Activated naive CD4-positive, alpha-beta T cell treated with anti-CD3 and anti-CD28 coated beads, Interleukin-2, amount 50 U/mL, for 72 hours (primary cell): ENCODE results near the gene C1orf21. TPM values are rescaled to one million over a fixed set of nuclear protein-coding genes. Genes with fewer than 3 reads are reported as not detected.

Experiments used
- ATAC-seq, 2 donors: fragments of 150-1000 bp; cut with Tn5 transposase; 2 replicates each; pipeline ENCODE4 v1.10.0; 2021; ENCODE audit warnings: mild to moderate bottlenecking in 2 of 2, moderate library complexity in 2 of 2
- DNase-seq, 2 donors: peaks; one replicate each; pipeline ENCODE4 v3.0.0; 2021 to 2022; ENCODE audit warnings: low spot score in 2 of 2
- H3K27ac Mint-ChIP-seq, 2 donors: one replicate each; pipeline ENCODE4 v1.8.0; 2022; ENCODE audit warnings: mild to moderate bottlenecking in 2 of 2, mixed read lengths in 2 of 2
- H3K36me3 Mint-ChIP-seq, 2 donors: one replicate each; pipeline ENCODE4 v1.8.0; 2022; ENCODE audit warnings: mixed read lengths in 2 of 2
- H3K9me3 Mint-ChIP-seq, 2 donors: one replicate each; pipeline ENCODE4 v1.8.0; 2022; ENCODE audit warnings: mixed read lengths in 2 of 2
- total RNA-seq, 2 donors: library from RNA; stranded (reverse); gene quantifications; one replicate each; pipeline ENCODE4 v1.2.3, GENCODE V29; 2022

C1orf21 gene
- total RNA-seq, 2 donors from 2014 or later: 2.2 to 2.3 TPM

- Mint-ChIP-seq H3K36me3 (no peaks in the 10 kb centered on the region), H3K9me3 (peaks cover 0 to 5% of the 10 kb centered on the region in 2 donors), H3K27ac (no peak overlapping the region)
- DNase-seq: no peak
- no peak for ATAC-seq
Observed at GRCh38 chr1:184422490-184423233, 35.8 kb downstream of the C1orf21 start.

GRCh38 chr1:184423649-184424048 is 36.8 kb downstream of the C1orf21 start:
- ATAC-seq (no peak), DNase-seq (no peak)
- no peak overlapping the region for H3K27ac Mint-ChIP-seq
- no peaks in the 10 kb centered on the region for H3K36me3 Mint-ChIP-seq
- H3K9me3 Mint-ChIP-seq: peaks cover 0 to 5% of the 10 kb centered on the region in 2 donors

- DNase-seq (no peak), ATAC-seq (no peak)
- H3K36me3 Mint-ChIP-seq: no peaks in the 10 kb centered on the region
- H3K27ac Mint-ChIP-seq: no peak overlapping the region
- peaks cover 0 to 5% of the 10 kb centered on the region in 2 donors for H3K9me3 Mint-ChIP-seq
Observed at GRCh38 chr1:184424157-184424556, 37.3 kb downstream of the C1orf21 start.

DNA sequence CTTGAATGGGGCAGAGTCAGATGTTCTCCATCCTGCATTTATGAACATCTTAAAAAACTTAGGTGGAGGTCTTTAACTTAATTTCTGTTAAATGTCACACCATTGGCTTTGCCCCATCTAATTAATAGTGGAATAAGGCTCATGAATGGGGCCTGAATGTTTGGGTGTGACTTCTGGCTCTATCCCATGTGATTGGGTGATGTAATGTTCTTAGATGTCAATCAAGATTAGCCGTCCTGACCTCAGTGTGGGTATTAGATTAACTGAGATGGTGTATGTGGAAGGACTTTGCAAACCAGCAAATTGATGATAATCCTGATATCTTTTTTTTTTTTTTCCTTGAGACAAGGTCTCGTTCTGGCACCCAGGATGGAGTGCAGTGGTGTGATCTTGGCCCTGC is 38.1 kb downstream of the C1orf21 start:
- Mint-ChIP-seq H3K9me3 (peaks cover 0 to 5% of the 10 kb centered on the region in 2 donors), H3K27ac (no peak overlapping the region), H3K36me3 (no peaks in the 10 kb centered on the region)
- ATAC-seq (no peak), DNase-seq (no peak)

GRCh38 chr1:184425449-184426277 is 38.8 kb downstream of the C1orf21 start:
- H3K27ac Mint-ChIP-seq: no peak overlapping the region
- H3K36me3 Mint-ChIP-seq: no peaks in the 10 kb centered on the region
- DNase-seq (no peak), ATAC-seq (no peak)
- H3K9me3 Mint-ChIP-seq: peaks cover 0 to 5% of the 10 kb centered on the region in 2 donors

GRCh38 chr1:184426278-184426674 is 39.4 kb downstream of the C1orf21 start:
- H3K9me3 Mint-ChIP-seq: peaks cover 0 to 5% of the 10 kb centered on the region in 2 donors
- no peak overlapping the region for H3K27ac Mint-ChIP-seq
- H3K36me3 Mint-ChIP-seq: no peaks in the 10 kb centered on the region
- no peak for ATAC-seq
- no peak for DNase-seq

GRCh38 chr1:184427722-184428121 is 40.9 kb downstream of the C1orf21 start:
- Mint-ChIP-seq H3K9me3 (peaks cover 0 to 5% of the 10 kb centered on the region in 2 donors), H3K27ac (no peak overlapping the region), H3K36me3 (no peaks in the 10 kb centered on the region)
- no peak for DNase-seq
- no peak for ATAC-seq

GRCh38 chr1:184428604-184429003 is 41.8 kb downstream of the C1orf21 start:
- ATAC-seq: no peak
- Mint-ChIP-seq H3K9me3 (peaks cover 0 to 5% of the 10 kb centered on the region in 2 donors), H3K36me3 (no peaks in the 10 kb centered on the region), H3K27ac (no peak overlapping the region)
- DNase-seq: no peak

DNA sequence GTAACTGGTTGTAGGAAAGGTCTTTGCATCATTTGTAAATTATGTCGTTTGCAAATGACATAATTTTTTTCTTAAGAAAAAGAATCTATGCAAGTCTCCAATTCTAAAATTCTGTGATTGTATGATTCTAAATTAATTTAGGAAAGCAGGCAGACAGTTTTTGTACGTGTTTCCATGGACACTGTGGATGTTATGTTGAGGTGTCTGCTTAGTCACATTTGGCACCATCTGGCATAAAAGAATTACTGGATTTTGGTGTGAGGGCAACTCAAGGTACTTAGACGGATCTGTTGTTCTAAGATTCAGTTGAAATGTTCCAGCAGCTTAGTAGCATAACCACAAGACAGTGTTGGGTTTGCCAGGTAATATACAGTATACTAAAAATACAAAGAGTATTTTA is 42.5 kb downstream of the C1orf21 start:
- DNase-seq (no peak), ATAC-seq (no peak)
- Mint-ChIP-seq H3K27ac (no peak overlapping the region), H3K9me3 (peaks cover 0 to 5% of the 10 kb centered on the region in 2 donors), H3K36me3 (no peaks in the 10 kb centered on the region)

DNA sequence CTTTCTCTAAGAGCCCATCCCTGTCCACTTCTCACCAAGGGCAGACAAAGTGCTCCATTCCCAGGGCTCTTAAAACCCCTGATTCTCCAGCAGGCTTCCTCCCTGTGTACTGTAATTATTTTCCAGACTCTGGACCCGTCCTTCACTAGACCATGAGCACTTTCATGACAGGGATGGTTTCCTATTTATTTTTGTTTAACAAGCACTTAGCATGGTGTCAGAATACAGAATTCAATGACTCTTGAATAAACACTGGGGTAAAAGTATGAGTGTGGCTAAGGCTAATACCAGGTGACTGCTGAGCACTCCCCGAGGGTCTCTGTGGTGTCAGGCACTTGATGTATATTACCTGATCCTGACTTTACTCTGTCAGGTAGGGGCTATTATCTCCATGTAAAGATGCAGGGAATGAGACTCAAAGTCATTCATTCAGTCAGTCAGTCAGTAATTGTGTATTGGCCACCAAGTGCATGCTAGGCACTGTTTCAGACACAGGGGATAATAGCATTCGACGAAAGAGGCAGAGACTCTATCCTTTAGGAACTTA is 47.2 kb downstream of the C1orf21 start:
- DNase-seq: no peak
- no peak overlapping the region for H3K27ac Mint-ChIP-seq
- ATAC-seq: no peak
- no peaks in the 10 kb centered on the region for H3K9me3 Mint-ChIP-seq
- no peaks in the 10 kb centered on the region for H3K36me3 Mint-ChIP-seq

GRCh38 chr1:184437291-184437690 is 50.5 kb downstream of the C1orf21 start:
- no peak for ATAC-seq
- H3K9me3 Mint-ChIP-seq: no peaks in the 10 kb centered on the region
- no peak for DNase-seq
- no peaks in the 10 kb centered on the region for H3K36me3 Mint-ChIP-seq
- H3K27ac Mint-ChIP-seq: no peak overlapping the region

DNA sequence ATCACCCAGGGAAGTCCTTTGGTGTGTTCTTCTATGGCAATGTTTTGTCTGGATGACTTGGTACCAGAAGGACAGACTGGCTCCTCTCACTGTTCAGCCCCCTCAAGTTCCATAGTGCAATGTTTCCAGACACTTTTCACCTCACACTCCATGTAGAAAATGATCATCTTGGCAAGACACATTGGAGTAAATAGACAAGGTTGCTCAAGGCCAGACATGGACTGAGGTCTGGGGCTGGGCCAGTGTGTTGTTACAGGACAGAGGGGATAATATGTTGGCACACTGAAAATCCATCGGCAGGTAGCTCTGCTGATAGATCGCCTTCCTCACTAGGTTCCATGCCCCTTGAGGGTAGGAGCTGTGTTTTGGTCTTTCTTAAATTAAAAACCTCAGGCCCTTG is 51.5 kb downstream of the C1orf21 start:
- no peak overlapping the region for H3K27ac Mint-ChIP-seq
- no peaks in the 10 kb centered on the region for H3K9me3 Mint-ChIP-seq
- DNase-seq: no peak
- no peak for ATAC-seq
- H3K36me3 Mint-ChIP-seq: no peaks in the 10 kb centered on the region

GRCh38 chr1:184442260-184442659 is 55.4 kb downstream of the C1orf21 start:
- no peaks in the 10 kb centered on the region for H3K36me3 Mint-ChIP-seq
- ATAC-seq (no peak), DNase-seq (no peak)

DNA sequence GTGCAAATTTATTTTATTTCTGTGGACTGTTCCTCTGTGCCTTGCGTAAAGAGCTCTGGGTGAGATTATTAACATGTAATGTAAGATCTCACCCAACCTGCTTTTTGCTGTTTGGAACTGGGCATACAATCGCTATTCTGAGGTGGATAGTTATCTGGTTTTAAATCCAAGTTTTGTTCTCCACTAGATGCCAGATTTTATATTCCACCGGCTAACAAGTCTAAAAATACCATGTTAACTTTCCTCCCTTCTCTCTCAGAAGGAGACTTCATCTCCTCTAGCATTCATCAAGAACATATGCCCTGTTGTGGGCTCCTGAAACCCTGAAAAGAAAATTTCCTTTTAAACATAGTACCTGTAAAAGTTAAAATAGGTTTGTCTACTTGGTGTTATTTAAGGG is 56.4 kb downstream of the C1orf21 start:
- no peak overlapping the region for H3K27ac Mint-ChIP-seq
- H3K9me3 Mint-ChIP-seq: no peaks in the 10 kb centered on the region
- no peaks in the 10 kb centered on the region for H3K36me3 Mint-ChIP-seq
- ATAC-seq (no peak), DNase-seq (no peak)

More at GRCh38 chr1:184442260-184442659, 55.4 kb downstream of the C1orf21 start:
- no peaks in the 10 kb centered on the region for H3K9me3 Mint-ChIP-seq
- H3K27ac Mint-ChIP-seq: no peak overlapping the region

GRCh38 chr1:184443624-184444023 is 56.8 kb downstream of the C1orf21 start:
- no peak overlapping the region for H3K27ac Mint-ChIP-seq
- DNase-seq (no peak), ATAC-seq (no peak)
- H3K36me3 Mint-ChIP-seq: no peaks in the 10 kb centered on the region
- no peaks in the 10 kb centered on the region for H3K9me3 Mint-ChIP-seq

GRCh38 chr1:184445997-184446396 is 59.2 kb downstream of the C1orf21 start:
- ATAC-seq (no peak), DNase-seq (no peak)
- H3K36me3 Mint-ChIP-seq: no peaks in the 10 kb centered on the region
- H3K27ac Mint-ChIP-seq: no peak overlapping the region
- no peaks in the 10 kb centered on the region for H3K9me3 Mint-ChIP-seq

DNA sequence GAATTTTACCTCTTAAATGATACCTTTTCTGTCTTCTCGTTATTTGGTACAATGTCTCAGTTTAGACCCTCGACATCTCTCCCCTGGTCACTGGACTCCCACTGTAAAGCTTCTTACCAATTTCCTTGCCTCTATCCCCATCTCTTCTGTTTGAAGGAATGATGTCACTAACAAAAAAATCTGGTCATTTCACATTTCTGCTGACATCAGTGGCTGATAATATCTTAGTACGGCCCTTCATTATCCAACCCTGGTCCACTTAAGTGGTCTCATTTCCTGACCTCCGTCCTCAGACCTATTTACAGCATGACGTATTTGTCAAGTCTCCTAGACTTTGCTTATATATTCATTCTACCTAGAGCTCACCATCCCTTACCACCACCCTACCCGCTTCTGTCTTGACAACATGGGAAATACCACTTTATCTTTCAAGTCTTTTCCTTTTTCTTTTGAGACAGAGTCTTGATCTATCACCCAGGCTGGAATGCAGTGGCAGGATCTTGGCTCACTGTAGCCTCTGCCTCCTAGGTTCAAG is 60.9 kb downstream of the C1orf21 start:
- no peak for ATAC-seq
- no peak overlapping the region for H3K27ac Mint-ChIP-seq

More for the DNA sequence above, 60.9 kb downstream of the C1orf21 start:
- no peak for DNase-seq
- Mint-ChIP-seq H3K36me3 (no peaks in the 10 kb centered on the region), H3K9me3 (no peaks in the 10 kb centered on the region)
